IMR-90 (cell line): ENCODE data around the gene CHMP6. TPM values are rescaled to one million over a fixed set of nuclear protein-coding genes. Genes with fewer than 3 reads are reported as not detected.

Experiments used
- ATAC-seq: fragments of 200-7000 bp; cut with Tn5 transposase; 2 replicates; pipeline ENCODE4 v1.9.1; 2020; ENCODE audit warnings: low read depth, mild to moderate bottlenecking, moderate library complexity
- BruUV-seq: library from RNA; stranded (reverse); fragments of 400-500 nt; replicated peaks from 2 replicates; lab custom pipeline; 2021; lab: Mats Ljungman, UMichigan
- CTCF ChIA-PET: fragments of 300-600 bp; formaldehyde crosslinking; extraction: SDS; loops from one replicate; lab custom pipeline; 2021; ENCODE audit warnings: antibody characterized with exemption; lab: Yijun Ruan, JAX
- POLR2A ChIA-PET: fragments of 300-600 bp; sonication (Branson Sonifier 250); formaldehyde crosslinking; loops from one replicate; lab custom pipeline; 2022; ENCODE audit warnings: antibody characterized with exemption; ENCODE audit not compliant: unreplicated experiment; lab: Charles Lee
- DNase-seq: peaks from one replicate; pipeline ENCODE4 v3.0.0; 2013
- H2AFZ ChIP-seq: replicated peaks from 2 replicates; pipeline ENCODE3; 2013; ENCODE audit warnings: low read length, mild to moderate bottlenecking; ENCODE audit not compliant: poor library complexity
- H2AK5ac ChIP-seq: 2 replicates; pipeline ENCODE4 v1.6.1; 2013; ENCODE audit warnings: low read depth, low read length, inconsistent platforms
- H2AK9ac ChIP-seq: replicated peaks from 2 replicates; pipeline ENCODE3; 2013; ENCODE audit warnings: mild to moderate bottlenecking, low read depth, low read length, moderate library complexity; ENCODE audit not compliant: poor library complexity
- H2BK120ac ChIP-seq: 2 replicates; pipeline ENCODE4 v1.6.1; 2013; ENCODE audit warnings: low read depth, low read length, inconsistent platforms
- H2BK15ac ChIP-seq: 3 replicates; pipeline ENCODE4 v1.6.1; 2013; ENCODE audit warnings: low read depth, low read length, inconsistent platforms
- H2BK20ac ChIP-seq: 2 replicates; pipeline ENCODE4 v1.6.1; 2013; ENCODE audit warnings: low read depth, mild to moderate bottlenecking, inconsistent platforms, low read length, moderate library complexity
- H2BK5ac ChIP-seq: 2 replicates; pipeline ENCODE4 v1.6.1; 2013; ENCODE audit warnings: mild to moderate bottlenecking, low read depth, low read length, inconsistent platforms; ENCODE audit not compliant: poor library complexity, severe bottlenecking
- H3K14ac ChIP-seq: replicated peaks from 2 replicates; pipeline ENCODE4 v1.6.1; 2013; ENCODE audit warnings: low read depth, low read length, inconsistent platforms
- H3K18ac ChIP-seq: 2 replicates; pipeline ENCODE4 v1.6.1; 2013; ENCODE audit warnings: low read depth, low read length, control low read depth
- H3K23ac ChIP-seq: 2 replicates; pipeline ENCODE4 v1.6.1; 2013; ENCODE audit warnings: low read depth, low read length, inconsistent platforms
- H3K27ac ChIP-seq: 2 replicates; pipeline ENCODE4 v1.5.1; 2013; ENCODE audit warnings: mild to moderate bottlenecking, control low read depth, low read length; ENCODE audit not compliant: insufficient read depth
- H3K27me3 ChIP-seq: 2 replicates; pipeline ENCODE4 v1.6.1; 2013; ENCODE audit warnings: low read length; ENCODE audit not compliant: control insufficient read depth, insufficient read depth
- H3K36me3 ChIP-seq: 2 replicates; pipeline ENCODE4 v1.6.1; 2013; ENCODE audit warnings: low read length, mixed read lengths; ENCODE audit not compliant: control insufficient read depth, insufficient read depth
- H3K4ac ChIP-seq: 2 replicates; pipeline ENCODE4 v1.6.1; 2013; ENCODE audit warnings: low read depth, low read length, inconsistent platforms
- H3K4me1 ChIP-seq: 2 replicates; pipeline ENCODE4 v1.6.1; 2013; ENCODE audit warnings: low read length, mixed read lengths; ENCODE audit not compliant: control insufficient read depth, insufficient read depth
- H3K4me2 ChIP-seq: 2 replicates; pipeline ENCODE4 v1.6.1; 2013; ENCODE audit warnings: low read depth, mild to moderate bottlenecking, control low read depth, low read length, moderate library complexity
- H3K4me3 ChIP-seq: 2 replicates; pipeline ENCODE4 v1.5.1; 2013; ENCODE audit warnings: low read depth, mild to moderate bottlenecking, control low read depth, low read length, moderate library complexity; ENCODE audit not compliant: insufficient read depth
- H3K56ac ChIP-seq: 2 replicates; pipeline ENCODE4 v1.6.1; 2013; ENCODE audit warnings: low read length, inconsistent platforms; ENCODE audit not compliant: insufficient read depth; ENCODE audit errors: extremely low read depth
- H3K79me1 ChIP-seq, 2 experiments: 2 replicates each; pipeline ENCODE4 v1.6.1; 2013; ENCODE audit warnings: low read length in 2 of 2, inconsistent platforms in 1 of 2, low read depth in 1 of 2
- H3K9ac ChIP-seq: 2 replicates; pipeline ENCODE4 v1.6.1; 2013; ENCODE audit warnings: low read depth, low read length, control low read depth
- H3K9me1 ChIP-seq: 2 replicates; pipeline ENCODE4 v1.6.1; 2013; ENCODE audit warnings: low read length, inconsistent platforms; ENCODE audit not compliant: insufficient read depth
- H3K9me3 ChIP-seq: 2 replicates; pipeline ENCODE4 v1.6.1; 2013; ENCODE audit warnings: low read length; ENCODE audit not compliant: control insufficient read depth, insufficient read depth
- H4K20me1 ChIP-seq: 2 replicates; pipeline ENCODE4 v1.6.1; 2013; ENCODE audit warnings: low read length, inconsistent platforms; ENCODE audit not compliant: insufficient read depth
- H4K5ac ChIP-seq: 2 replicates; pipeline ENCODE4 v1.6.1; 2013; ENCODE audit warnings: mild to moderate bottlenecking, low read depth, low read length, control low read depth
- H4K8ac ChIP-seq, 2 experiments: 2 replicates each; pipeline ENCODE4 v1.6.1; 2013; ENCODE audit warnings: low read depth in 2 of 2, low read length in 2 of 2, control low read depth in 1 of 2, inconsistent platforms in 1 of 2
- H4K91ac ChIP-seq: 2 replicates; pipeline ENCODE4 v1.6.1; 2013; ENCODE audit warnings: low read depth, low read length, inconsistent platforms; ENCODE audit not compliant: insufficient read depth
- BHLHE40 ChIP-seq: fragments of 150-350 bp; IDR thresholded peaks from 2 replicates; pipeline ENCODE4 v1.6.1; 2016; ENCODE audit warnings: mild to moderate bottlenecking, low read depth, low read length
- CEBPB ChIP-seq: IDR thresholded peaks from 2 replicates; pipeline ENCODE4 v1.6.1; 2012; ENCODE audit warnings: low read depth, low read length, improper control_type of control experiment
- ELK1 ChIP-seq: fragments of 150-350 bp; IDR thresholded peaks from 2 replicates; pipeline ENCODE4 v1.6.1; 2016; ENCODE audit warnings: low read depth, mild to moderate bottlenecking, low read length, moderate library complexity, borderline replicate concordance
- FOS ChIP-seq: fragments of 150-350 bp; IDR thresholded peaks from 2 replicates; pipeline ENCODE4 v1.6.1; 2016; ENCODE audit warnings: low read depth, low read length
- MAFK ChIP-seq: IDR thresholded peaks from 2 replicates; pipeline ENCODE4 v1.6.1; 2012; ENCODE audit warnings: low read depth, low read length, improper control_type of control experiment
- MAZ ChIP-seq: IDR thresholded peaks from 2 replicates; pipeline ENCODE4 v1.6.1; 2012; ENCODE audit warnings: low read depth, mild to moderate bottlenecking, low read length, improper control_type of control experiment, moderate library complexity, borderline replicate concordance
- MXI1 ChIP-seq: IDR thresholded peaks from 2 replicates; pipeline ENCODE4 v1.6.1; 2012; ENCODE audit warnings: low read depth, mild to moderate bottlenecking, low read length, moderate library complexity, borderline replicate concordance
- NFE2L2 ChIP-seq: fragments of 150-350 bp; IDR thresholded peaks from 2 replicates; pipeline ENCODE4 v1.6.1; 2016; ENCODE audit warnings: low read depth, mild to moderate bottlenecking, low read length
- POLR2A ChIP-seq: IDR thresholded peaks from 2 replicates; pipeline ENCODE4 v1.6.1; 2012; ENCODE audit warnings: mild to moderate bottlenecking, low read depth, low read length
- RAD21 ChIP-seq: IDR thresholded peaks from 2 replicates; pipeline ENCODE4 v1.6.1; 2012; ENCODE audit warnings: low read length, improper control_type of control experiment
- RCOR1 ChIP-seq: IDR thresholded peaks from 2 replicates; pipeline ENCODE4 v1.6.1; 2012; ENCODE audit warnings: mild to moderate bottlenecking, low read length, improper control_type of control experiment; ENCODE audit not compliant: insufficient replicate concordance
- RFX5 ChIP-seq: IDR thresholded peaks from 2 replicates; pipeline ENCODE4 v1.8.0; 2012; ENCODE audit warnings: low read depth, mild to moderate bottlenecking, low read length, moderate library complexity
- SMC3 ChIP-seq: fragments of 150-350 bp; IDR thresholded peaks from 2 replicates; pipeline ENCODE4 v1.6.1; 2016; ENCODE audit warnings: low read depth, mild to moderate bottlenecking, antibody characterized with exemption, low read length, moderate library complexity
- USF2 ChIP-seq: fragments of 150-350 bp; IDR thresholded peaks from 2 replicates; pipeline ENCODE4 v1.6.1; 2017; ENCODE audit warnings: mild to moderate bottlenecking, antibody characterized with exemption, low read length, low read depth
- WGBS, 2 experiments: methylation state at CpG; one replicate each; pipeline versions ENCODE4 v1.1.5 to v1.1.7; 2013; ENCODE audit warnings: missing lambda C conversion rate in 2 of 2; ENCODE audit not compliant: insufficient read length in 1 of 2; ENCODE audit errors: extremely low coverage in 2 of 2; 5-methylcytosine and 5-hydroxymethylcytosine counted together
- dilution Hi-C: fragments of 300-500 bp; cut with HindIII; formaldehyde crosslinking; loops from one replicate; pipeline ENCODE4 v1.14.3; 2018; ENCODE audit warnings: low sequenced_read_pairs; ENCODE audit not compliant: unreplicated experiment
- in situ Hi-C: fragments of 300-500 bp; cut with MboI; formaldehyde crosslinking; loops from 3 replicates; pipeline ENCODE4 v1.14.3; 2019; ENCODE audit warnings: low sequenced_read_pairs, inconsistent platforms, mixed read lengths
- intact Hi-C: fragments of 100-400 bp; cut with micrococcal nuclease; formaldehyde crosslinking; loops from 2 replicates; pipeline ENCODE4 v1.10.0; 2022
- polyA plus RNA-seq, 3 experiments: library from polyadenylated mRNA; depleted of rRNA; stranded (reverse); fragments of >200 nt; gene quantifications; 2 replicates each; pipeline ENCODE4 v1.2.3, GENCODE V29; 2012; ENCODE audit warnings: low replicate concordance in 1 of 3
- total RNA-seq: library from RNA; depleted of rRNA; stranded (reverse); fragments of >200 nt; gene quantifications from 2 replicates; pipeline ENCODE4 v1.2.3, GENCODE V29; 2012

Gene CHMP6
- total and polyA plus RNA-seq, 2 of the 4 experiments (the other 2 are of a cell fraction): 5.0 to 40.3 TPM

DNA sequence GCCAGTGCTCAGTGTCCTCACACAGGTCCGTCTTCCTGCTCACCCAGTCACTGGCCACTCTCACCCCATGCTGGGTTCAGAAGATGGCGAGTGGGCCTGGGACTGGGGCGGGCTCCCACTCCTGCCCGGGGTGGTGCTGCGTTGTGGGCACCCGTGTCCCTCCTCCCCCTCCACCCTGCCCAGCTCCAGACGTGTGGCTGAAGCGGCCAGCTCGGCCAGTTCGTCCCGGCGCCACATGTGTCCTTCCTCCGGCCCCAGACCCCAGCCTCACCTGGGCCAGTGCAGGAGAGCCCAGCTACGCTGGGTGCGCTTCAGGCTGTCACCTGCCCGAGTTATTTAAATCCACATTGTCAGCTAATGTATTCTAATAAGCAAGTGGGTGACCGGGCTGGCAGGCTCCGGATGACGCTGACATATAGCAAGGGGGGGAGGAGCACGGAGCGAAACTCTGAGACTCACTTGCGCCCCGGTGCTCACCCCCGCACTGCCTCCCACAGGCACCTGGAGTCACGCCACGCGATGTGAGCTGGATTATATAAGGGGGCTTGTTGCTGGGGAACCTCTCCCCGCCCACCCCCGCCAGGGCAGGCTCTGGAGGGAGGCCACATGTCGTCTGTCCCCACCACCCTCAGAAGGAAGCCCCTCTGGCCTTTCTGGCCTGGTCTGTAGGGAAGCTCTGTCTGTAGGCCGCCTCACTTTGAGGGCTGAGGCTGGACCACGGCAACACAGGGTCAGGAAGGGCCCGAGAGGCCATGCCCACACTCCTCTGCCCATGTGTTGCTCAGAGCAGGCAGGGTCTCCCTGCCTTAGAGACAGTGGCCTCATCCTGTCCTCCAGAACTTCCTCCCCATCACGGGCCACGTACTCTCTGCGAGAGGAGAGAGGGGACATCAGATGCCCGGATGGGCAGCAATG is 36.2 kb downstream of the CHMP6 start:
- H3K4me1 ChIP-seq: peaks cover 2% of the 10 kb centered on the region; the same call in 1 of the 2 replicates
- H3K23ac ChIP-seq: no peak overlapping the region
- H3K18ac ChIP-seq: no peak overlapping the region
- H3K79me1 ChIP-seq: 0 out of 4 replicates have a peak, but pooled peaks cover 0 to under 1% of the 10 kb centered on the region in 2 experiments
- peaks cover 32% of the 10 kb centered on the region for H3K27me3 ChIP-seq
- H3K9me1 ChIP-seq: no peaks in the 10 kb centered on the region
- no peak overlapping the region for H2BK5ac ChIP-seq
- H2AK5ac ChIP-seq: no peak overlapping the region
- H2BK20ac ChIP-seq: no peak overlapping the region
- H2AK9ac ChIP-seq: peak overlapping the region; percentile 72
- POLR2A ChIA-PET: no interaction called here
- dilution Hi-C loops: no loop called here
- ATAC-seq (no peak), DNase-seq (no peak)
- H2BK15ac ChIP-seq: no peak overlapping the region
- WGBS, 2 experiments: 69% methylated on average over 13 of the region's 37 CpGs; no CpG with 5 or more reads in 1 of the 2 experiments
- H4K91ac ChIP-seq: no peak overlapping the region
- in situ Hi-C loops: no loop called here
- no peak overlapping the region for H3K4me2 ChIP-seq
- intact Hi-C loops: no loop called here
- H3K14ac ChIP-seq: no peak overlapping the region
- H3K9ac ChIP-seq: no peak overlapping the region
- H3K27ac ChIP-seq: no peak overlapping the region
- no TSS peak for BruUV-seq
- H4K20me1 ChIP-seq: no peaks in the 10 kb centered on the region
- H3K4ac ChIP-seq: no peak overlapping the region
- no peak for TF ChIP-seq MAZ
- TF ChIP-seq USF2: no peak
- no peak for TF ChIP-seq CEBPB
- no peak for TF ChIP-seq RAD21
- no peak for TF ChIP-seq NFE2L2
- TF ChIP-seq MXI1: no peak
- no peak for TF ChIP-seq MAFK
- TF ChIP-seq POLR2A: no peak
- no peak for TF ChIP-seq RCOR1
- no peak for TF ChIP-seq SMC3
- no peak for TF ChIP-seq ELK1
- no peak for TF ChIP-seq BHLHE40
- no peak for TF ChIP-seq RFX5
- no peak for TF ChIP-seq FOS
- CTCF ChIA-PET: no interaction called here
- H2AFZ ChIP-seq: peak overlapping the region; percentile 21
- H3K36me3 ChIP-seq: peaks cover 14% of the 10 kb centered on the region; the same call in 1 of the 2 replicates
- H4K5ac ChIP-seq: no peak overlapping the region
- peaks cover 1% of the 10 kb centered on the region; the same call in 1 of the 2 replicates for H3K9me3 ChIP-seq
- no peak overlapping the region for H4K8ac ChIP-seq
- no peak overlapping the region for H2BK120ac ChIP-seq
- H3K4me3 ChIP-seq: no peak overlapping the region
- no peak overlapping the region for H3K56ac ChIP-seq
